ENCODE data around the gene TMEM201.

The TMEM201 gene

DNA sequence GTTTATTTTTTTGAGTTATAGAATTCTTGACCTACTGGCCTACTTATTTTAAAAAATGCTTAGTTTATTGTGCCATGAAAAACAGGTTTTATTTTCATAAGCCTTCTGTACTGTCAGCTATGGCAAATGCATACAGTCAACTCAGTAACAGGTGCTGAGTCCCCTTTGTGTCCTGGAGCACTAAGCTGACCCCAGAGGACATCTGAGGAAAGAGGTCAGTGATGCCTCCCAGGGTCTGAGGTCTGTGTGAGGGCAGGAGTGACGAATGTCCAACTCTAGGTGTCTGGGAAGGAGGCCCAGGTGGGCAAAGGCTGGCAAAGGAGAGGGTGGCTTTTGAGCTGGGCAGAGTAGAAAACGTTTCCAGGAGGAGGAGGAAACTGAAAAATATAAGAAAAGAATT is 7.8 kb upstream of the TMEM201 start:
- no peak for DNase-seq

DNA sequence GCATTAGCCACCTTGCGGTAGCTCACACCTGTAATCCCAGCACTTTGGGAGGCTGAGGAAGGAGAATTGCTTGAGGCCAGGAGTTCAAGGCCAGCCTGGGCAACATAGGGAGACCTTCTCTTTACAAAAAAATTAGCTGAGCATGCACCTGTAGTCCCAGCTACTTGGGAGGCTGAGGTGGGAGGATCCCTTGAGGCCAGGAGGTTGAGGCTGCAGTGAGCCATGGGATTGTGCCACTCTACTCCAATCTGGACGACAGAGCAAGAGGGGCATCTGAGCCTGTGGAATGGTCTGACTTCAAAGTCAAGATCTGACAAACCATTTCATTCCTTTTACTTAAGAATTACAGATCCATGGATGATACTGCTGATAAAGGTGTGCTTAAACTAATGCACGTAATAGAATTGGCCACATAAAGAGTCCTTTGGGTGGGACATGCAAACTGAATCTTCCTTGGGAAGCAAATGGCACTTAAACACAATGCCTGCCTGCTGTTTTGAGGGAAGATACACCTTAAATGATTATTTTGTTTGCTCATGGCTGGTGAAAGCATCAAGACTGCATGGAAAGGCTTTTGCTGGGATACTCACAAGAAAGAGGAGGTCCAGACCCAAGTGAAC is 2.5 kb upstream of the TMEM201 start:
- DNase-seq = no peak

DNA sequence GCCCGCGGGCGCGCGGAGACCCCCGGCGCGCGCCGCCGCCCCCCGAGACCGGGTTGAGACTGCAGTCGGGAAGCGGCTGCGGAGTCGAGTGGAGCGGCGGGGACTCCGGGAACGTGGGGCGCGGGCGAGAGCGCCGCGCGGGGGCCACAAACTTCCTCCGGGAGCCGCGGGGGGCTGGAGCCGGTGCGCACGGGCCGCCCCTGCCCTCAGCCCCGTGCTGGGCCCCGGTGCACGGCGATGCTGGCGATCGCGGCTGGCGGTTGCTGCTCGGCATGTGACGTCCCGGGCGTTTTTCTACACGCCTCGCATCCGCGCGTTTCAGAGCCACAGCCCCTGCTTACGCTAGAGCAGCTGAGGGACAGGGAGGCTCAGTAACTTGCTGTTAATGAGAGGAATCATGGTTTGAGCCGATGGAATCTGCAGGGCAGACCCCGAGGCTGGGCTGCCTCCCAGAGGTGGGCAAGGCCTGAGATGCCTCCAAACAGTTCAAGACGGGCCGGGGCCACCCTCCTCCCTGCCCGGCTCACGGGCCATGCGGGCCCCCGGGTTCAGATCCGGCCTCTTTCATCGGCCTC is 520 bp downstream of the TMEM201 start:
- DNase-seq = no peak

GRCh38 chr1:9589719-9590157 is 1.0 kb downstream of the TMEM201 start:
- DNase-seq = no peak

DNA sequence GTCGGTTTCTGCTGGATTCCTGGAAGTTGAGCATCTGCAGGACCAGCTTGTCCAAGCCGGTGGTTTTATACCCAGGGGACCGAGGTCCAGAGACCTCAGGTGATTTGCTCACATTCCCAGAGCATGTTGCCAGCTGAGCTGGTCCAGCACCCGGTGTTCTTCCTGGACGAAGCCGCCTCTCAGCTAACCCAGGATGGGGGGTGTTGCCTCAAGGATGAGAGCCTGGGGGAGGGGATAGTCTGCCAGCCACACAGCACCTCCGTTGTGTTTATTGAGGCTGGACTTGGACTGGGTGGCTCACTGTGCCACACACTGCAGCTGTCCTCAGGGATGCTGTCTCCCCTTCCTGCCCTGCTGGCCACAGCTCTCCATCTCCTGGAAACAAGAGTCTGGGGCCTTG is 1.5 kb downstream of the TMEM201 start:
- DNase-seq = no peak

- no peak for DNase-seq
These were observed 2.4 kb downstream of the TMEM201 start for GRCh38 chr1:9590945-9591668.

DNA sequence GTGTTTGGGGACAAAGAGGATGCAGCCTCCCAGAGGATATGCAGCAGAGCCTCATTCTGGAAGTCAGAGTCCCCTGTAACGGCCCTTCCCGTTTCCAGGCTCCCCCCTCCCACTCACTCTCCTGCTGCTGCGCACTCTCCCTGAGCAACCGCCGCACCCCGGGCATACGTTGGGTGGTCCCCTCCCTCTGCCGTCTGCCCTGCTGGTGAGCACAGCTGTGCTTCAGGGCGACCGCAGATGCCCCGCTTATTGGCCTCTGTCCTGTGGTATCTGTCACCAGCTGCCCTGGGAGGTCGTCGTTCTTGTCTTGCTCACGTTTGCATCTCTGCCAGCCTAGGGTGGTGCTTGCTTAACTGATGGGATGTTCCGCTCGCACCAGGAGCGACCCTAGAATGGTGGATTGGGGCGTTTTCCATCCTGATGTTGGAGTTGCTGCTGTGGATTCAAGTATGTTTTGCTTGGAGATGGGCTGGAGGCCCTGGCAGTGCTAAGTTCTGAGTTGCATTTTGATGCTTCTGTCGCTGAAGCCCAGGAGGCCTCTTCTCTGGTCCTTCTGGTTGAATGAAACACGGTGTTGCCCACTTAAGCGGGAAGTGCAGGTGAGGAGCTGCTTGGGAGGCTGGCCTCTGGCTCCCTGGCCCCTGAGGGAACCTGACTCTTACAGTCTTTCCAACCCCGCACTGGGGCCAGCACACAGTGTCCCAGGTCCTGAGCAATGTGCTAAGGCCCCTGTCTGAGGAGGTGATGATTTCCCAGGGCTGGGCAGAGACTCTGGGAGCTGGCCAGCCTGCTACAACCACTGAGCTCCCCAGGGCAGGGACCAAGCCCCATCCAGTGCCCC is 3.2 kb downstream of the TMEM201 start:
- DNase-seq = no peak

DNA sequence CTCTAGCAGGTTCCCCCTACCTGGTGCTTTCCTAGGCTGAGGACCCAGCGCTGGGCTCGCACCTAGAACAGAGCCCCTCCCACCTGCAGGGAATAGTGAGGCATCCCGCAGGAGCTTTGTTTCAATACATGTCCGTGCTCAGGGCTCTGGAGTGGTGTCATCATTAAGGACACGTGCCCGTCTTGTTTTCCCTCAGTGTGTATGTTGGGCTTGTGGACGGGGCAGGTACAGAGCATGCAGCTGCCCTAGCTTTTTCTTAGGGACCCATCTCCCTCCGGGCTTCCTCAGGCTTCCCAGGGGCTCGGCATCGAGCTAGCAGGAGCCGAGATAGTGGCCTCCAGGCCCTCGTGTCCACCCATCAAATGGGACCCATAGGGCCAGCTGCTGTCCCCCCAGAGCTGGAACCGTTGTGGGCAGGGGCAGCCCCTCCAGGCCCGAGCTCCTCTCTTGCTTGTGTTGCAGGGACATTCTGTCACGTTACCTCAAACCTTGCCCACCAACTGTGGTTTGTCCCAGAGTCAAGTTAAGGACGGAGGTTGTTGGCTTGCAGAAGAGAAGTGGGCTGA is 3.9 kb downstream of the TMEM201 start:
- DNase-seq = no peak

DNA sequence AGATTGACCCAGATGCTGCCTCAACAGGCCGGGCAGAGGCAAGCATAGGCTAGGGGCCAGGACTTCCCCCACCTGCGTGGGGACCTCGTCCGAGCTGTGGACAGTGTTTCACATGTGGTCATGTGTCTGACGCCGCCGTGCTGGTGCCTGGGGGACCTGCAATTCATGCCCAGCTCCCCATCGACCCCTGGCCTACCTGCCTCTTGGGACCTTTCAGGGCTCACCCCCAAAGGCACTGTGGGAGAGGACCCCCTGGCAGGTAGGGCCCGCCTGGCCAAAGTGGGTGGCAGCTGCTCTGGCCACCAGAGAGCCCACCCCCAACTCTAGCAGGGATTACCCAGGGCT is 4.4 kb downstream of the TMEM201 start:
- no peak for DNase-seq

DNA sequence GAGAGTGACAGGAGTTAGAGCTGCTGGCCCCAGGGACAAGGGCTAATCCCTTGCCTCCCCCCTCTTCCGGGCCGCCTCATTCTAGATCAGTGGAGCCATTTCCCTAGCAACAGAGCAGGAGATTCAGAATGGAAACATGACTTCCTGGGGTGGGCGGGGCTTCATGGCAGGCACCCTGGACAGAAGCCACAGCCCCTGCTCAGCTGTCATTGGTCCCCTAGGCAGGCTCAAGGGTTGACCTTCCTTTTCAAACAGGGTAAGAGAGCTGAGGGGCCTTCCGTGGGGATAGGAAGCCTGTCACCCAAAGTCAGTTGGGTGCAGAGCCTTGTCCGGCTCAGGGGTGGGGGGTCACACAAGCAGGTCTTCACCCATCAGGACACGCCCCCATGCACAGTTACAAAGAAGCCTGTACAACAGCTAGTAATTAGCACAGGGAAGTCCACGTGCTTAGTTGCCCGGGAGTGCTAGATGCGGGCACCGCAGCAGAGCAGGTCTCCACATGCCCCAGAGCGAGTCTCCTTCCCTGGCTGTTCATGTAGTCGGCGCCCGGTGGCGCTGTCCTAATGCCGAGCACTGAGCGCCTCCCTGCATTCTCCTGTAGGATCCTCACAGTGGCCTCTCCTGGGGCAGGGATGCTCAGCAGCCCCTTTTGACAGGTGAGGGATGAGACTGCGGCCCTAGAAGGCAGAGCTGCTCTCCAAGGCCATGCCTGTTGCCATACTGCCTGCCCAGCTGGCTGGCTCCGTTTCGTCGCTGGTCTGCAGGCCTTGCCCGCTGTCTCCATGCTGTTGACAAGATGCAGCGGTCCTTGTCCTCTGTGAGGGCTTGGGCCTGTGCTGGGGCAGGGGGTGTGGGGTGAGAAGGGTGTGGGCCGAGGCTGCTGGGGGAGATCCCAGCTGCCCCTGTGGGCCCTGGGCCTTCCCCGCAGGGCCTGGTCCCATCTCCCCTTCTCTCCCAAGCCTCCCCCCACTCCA is 5.1 kb downstream of the TMEM201 start:
- no peak for DNase-seq

- no peak for DNase-seq
These were observed 5.9 kb downstream of the TMEM201 start for GRCh38 chr1:9594471-9595155.

DNA sequence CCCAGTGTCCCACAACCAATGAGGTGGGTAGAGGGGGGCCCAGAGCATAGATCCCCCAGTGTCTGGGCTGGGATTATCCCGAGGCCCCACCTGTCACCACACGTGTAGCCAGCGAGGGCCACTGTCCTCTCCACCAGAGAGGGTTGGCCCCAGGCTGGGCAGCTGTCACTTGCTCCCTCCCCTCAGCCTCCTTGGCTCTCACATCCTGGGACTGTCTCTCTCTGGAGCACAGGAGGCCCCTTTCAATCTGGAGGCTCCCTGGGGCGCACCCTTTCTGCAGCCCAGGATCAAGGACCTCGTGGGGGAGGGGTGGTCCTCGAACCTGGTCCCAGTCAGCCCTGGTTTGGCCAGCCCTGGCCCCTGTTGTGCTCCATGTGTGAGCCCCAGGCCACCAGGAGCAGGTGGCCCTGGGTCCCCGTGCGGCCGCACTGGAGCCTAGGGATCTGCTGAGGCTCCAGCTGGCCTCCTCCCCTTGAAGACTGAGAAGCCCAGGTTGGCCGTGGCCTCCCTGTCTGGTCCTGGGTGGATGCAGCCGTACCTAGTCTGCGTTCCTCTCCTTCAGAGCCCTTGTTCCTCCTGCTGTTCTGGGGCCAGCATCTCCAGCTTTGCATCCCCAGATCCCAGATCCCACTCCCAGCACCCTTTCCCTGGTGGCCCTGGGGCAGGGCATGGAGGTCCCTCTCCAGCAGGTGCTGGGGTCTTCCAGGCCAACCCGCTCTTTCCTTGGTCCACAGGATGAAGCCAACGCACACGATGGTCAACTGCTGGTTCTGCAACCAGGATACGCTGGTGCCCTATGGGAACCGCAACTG is 6.7 kb downstream of the TMEM201 start:
- no peak for DNase-seq

DNA sequence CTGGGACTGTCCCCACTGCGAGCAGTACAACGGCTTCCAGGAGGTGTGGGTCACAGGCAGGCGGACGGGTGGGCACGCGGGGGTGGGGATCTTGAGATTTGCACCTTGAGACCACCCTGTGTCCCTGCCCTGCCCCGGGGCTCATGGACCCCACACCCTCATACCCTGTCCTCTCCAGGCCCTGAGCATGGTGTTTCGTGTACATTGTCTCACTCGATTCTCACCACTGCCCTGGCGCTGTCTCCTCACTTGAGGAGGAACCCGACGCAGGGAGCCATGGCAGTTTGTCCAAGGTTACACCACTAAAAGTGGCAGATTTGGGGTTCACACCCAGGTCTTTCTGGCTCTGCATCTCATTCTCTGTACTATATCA is 7.2 kb downstream of the TMEM201 start:
- no peak for DNase-seq

DNA sequence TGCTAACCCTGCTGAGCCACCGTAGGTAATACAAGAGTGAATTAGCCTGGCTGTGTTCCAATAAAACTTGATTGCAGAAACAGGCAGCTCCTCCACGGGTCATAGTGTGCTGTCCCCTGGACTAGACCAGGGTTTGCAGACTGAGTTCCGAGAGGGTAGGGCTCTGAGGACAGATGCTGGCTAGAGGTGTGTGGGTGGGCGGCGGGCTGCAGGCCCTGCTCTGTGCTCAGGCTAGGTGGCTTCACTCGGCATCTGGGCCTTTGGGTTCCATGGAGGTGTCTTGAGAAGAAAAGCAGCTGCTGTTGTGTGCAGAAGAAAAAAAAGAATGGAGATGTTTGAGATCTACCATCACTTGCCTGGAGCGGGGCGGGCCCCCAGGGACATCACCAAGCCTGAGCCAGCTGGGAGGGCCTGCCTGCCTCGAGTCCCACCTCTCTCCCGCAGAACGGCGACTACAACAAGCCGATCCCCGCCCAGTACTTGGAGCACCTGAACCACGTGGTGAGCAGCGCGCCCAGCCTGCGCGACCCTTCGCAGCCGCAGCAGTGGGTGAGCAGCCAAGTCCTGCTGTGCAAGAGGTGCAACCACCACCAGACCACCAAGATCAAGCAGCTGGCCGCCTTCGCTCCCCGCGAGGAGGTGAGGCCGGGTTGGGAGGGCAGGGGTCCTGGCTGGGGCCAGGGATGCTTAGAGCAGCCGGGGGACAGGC is 7.9 kb downstream of the TMEM201 start:
- no peak for DNase-seq

DNA sequence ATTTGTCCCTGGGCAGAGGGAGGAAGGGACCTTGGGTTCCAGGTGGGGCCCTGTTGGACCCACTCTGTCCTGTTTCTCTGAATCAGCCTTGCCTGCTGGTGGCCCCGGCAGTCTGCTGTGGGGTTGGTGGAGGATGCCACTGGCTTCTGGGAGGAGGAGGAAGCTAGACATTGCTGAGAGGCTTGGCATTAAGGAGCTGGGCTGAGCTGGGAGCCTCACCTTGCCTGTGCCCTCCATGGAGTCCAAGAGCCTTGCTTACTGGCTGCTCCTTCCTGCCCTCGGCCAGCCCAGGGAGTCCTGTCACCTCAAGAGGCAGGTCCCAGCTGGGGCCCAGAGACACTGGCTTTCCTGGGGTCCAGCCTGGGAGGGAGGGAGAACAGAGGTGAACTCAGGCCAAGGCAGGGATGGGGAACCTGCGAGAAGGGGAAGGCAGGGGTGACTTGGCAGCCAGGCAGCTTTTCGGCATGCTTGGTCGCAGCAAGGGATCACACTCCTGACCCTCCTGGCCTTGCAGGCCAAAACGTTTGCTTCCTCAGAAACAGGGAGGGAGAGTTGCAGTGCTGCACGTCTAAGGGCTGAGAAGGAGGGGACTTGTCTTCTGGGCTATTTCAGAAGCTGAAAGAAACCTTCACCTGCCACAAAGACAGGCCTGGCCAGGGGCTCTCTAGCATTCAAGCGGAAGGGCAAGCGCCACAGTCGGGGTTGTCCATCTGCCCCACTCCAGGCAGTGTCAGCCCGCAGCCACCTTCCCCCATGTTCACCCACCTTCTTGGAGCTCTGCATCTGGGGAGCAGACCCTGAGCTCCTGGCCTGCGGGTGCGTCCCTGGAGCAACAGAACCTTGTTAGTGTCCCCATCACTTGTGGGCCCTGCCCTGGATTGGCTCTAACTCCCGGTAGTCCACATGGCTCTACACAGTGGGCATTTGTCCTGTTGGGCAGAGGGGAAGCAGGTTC is 8.9 kb downstream of the TMEM201 start:
- DNase-seq = no peak

GRCh38 chr1:9598316-9598700 is 9.6 kb downstream of the TMEM201 start:
- DNase-seq = no peak

DNA sequence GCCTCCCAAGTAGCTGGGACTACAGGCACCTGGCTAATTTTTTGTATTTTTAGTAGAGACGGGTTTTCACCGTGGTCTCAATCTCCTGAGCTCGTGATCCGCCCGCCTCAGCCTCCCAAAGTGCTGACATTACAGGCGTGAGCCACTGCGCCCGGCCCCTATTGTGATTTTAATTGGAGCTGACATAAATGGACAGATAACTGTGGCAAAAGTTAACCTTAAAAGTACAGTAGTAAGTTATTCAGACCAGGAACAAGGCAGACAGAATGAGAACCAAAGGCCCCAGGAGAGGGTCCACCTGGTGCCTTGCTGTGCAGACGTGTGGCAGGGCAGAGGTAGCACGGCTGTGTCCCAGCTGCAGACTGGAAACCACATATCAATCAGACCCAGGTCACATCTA is 11.0 kb downstream of the TMEM201 start:
- no peak for DNase-seq

Data from cortex of kidney (tissue), 1 donor.